Sigmoid colon (tissue), 3 donors: ENCODE results near the gene TFCP2.

Experiments used
- CTCF ChIP-seq, 4 experiments: fragments of 450-650 bp in 3 of 4; fragments of 200-600 bp in 1 of 4; IDR thresholded peaks; one replicate each; pipeline ENCODE4 v1.5.1; 2016 to 2019; ENCODE audit warnings: antibody characterized with exemption in 4 of 4, mild to moderate bottlenecking in 3 of 4, moderate library complexity in 2 of 4
- POLR2A ChIP-seq, 2 donors: fragments of 450-650 bp; IDR thresholded peaks; one replicate each; pipeline ENCODE4 v1.6.1; 2016; ENCODE audit warnings: antibody characterized with exemption in 2 of 2, mild to moderate bottlenecking in 2 of 2, moderate library complexity in 2 of 2

- no peak for TF ChIP-seq CTCF (IDR thresholded peaks at IDR 0.05)
- no peak for TF ChIP-seq POLR2A (IDR thresholded peaks at IDR 0.05)
Measured at GRCh38 chr12:51197736-51198567, 25.0 kb upstream of the TFCP2 start.
